AG04450 (cell line): ENCODE measurements around the gene CYP20A1. TPM values are rescaled to one million over a fixed set of nuclear protein-coding genes. Genes with fewer than 3 reads are reported as not detected.
"Not testable (repeated sequence)": the region's sequence is repeated elsewhere in the genome, so short reads cannot be mapped to it uniquely, and the experiment has no call there.

Experiments
- CTCF ChIA-PET: fragments of 300-600, 350-600 bp; formaldehyde crosslinking; extraction: SDS; loops from one replicate; lab custom pipeline; 2022; ENCODE audit warnings: antibody characterized with exemption, inconsistent platforms; lab: Charles Lee
- POLR2A ChIA-PET: fragments of 350-600 bp; formaldehyde crosslinking; extraction: SDS; loops from one replicate; lab custom pipeline; 2021; ENCODE audit warnings: antibody characterized with exemption, inconsistent platforms; lab: Yijun Ruan, JAX
- DNase-seq: peaks from one replicate; pipeline ENCODE4 v3.0.0-alpha.2; 2011; ENCODE audit warnings: low read depth, low spot score
- H3K27ac ChIP-seq: one replicate; pipeline ENCODE4 v1.5.1; 2012; ENCODE audit warnings: low read depth, low read length, control low read depth
- H3K27me3 ChIP-seq: one replicate; pipeline ENCODE4 v1.6.0; 2012; ENCODE audit warnings: low read length; ENCODE audit not compliant: control insufficient read depth, insufficient read depth
- H3K4me3 ChIP-seq: 2 replicates; pipeline ENCODE4 v1.5.1; 2011; ENCODE audit warnings: mild to moderate bottlenecking, low read depth, low read length, control low read depth
- H3K9me3 ChIP-seq: 2 replicates; pipeline ENCODE4 v1.5.1; 2012; ENCODE audit warnings: low read length; ENCODE audit not compliant: control insufficient read depth, insufficient read depth
- CTCF ChIP-seq: IDR thresholded peaks from 2 replicates; pipeline ENCODE4 v1.5.1; 2011; ENCODE audit warnings: low read depth, low read length, control low read depth, inconsistent platforms
- polyA plus RNA-seq: library from polyadenylated mRNA; depleted of rRNA; stranded (reverse); fragments of >200 nt; gene quantifications from 2 replicates; pipeline ENCODE4 v1.2.3, GENCODE V29; 2011

CYP20A1 gene
- polyA plus RNA-seq, 1 experiment: 17.8 TPM

- DNase-seq: no peak
- ChIA-PET CTCF (no interaction called here), POLR2A (no interaction called here)
- Histone ChIP-seq H3K9me3 (no peaks in the 10 kb centered on the region), H3K4me3 (no peak overlapping the region), H3K27ac (no peak overlapping the region), H3K27me3 (no peaks in the 10 kb centered on the region)
- TF ChIP-seq CTCF: no peak
These were observed 38.0 kb upstream of the CYP20A1 start for GRCh38 chr2:203200866-203201265.

GRCh38 chr2:203201426-203201825 is 37.4 kb upstream of the CYP20A1 start:
- ChIA-PET CTCF (no interaction called here), POLR2A (no interaction called here)
- no peak overlapping the region for H3K27ac ChIP-seq
- H3K9me3 ChIP-seq: no peaks in the 10 kb centered on the region
- no peaks in the 10 kb centered on the region for H3K27me3 ChIP-seq
- TF ChIP-seq CTCF: no peak
- H3K4me3 ChIP-seq: no peak overlapping the region
- no peak for DNase-seq

- CTCF ChIA-PET: interaction anchor here (1.3 kb wide), 1 partner anchor 15 kb away, joined by 3 read pairs; no protein-coding TSS in a partner anchor
- POLR2A ChIA-PET: interaction anchor here (0.6 to 1.6 kb wide), 4 partner anchors 30 to 110 kb away, joined by 4 to 8 read pairs (median 6); partner anchors contain the start of gene CYP20A1
- H3K9me3 ChIP-seq: no peaks in the 10 kb centered on the region; the same call in 1 of the 2 replicates
- no peaks in the 10 kb centered on the region for H3K27me3 ChIP-seq
- no peak for DNase-seq
- no peak overlapping the region for H3K27ac ChIP-seq
- TF ChIP-seq CTCF: no peak
- H3K4me3 ChIP-seq: no peak overlapping the region
These were observed 29.3 kb upstream of the CYP20A1 start for GRCh38 chr2:203209538-203209937.

GRCh38 chr2:203225423-203226039 is 13.3 kb upstream of the CYP20A1 start:
- TF ChIP-seq CTCF: peak; percentile 67
- Histone ChIP-seq H3K27ac (no peak overlapping the region), H3K27me3 (no peaks in the 10 kb centered on the region), H3K9me3 (no peaks in the 10 kb centered on the region), H3K4me3 (no peak overlapping the region)
- ChIA-PET CTCF (interaction anchor here (0.5 to 2.7 kb wide), 9 partner anchors 16 to 684 kb away, joined by 3 to 13 read pairs (median 3); no protein-coding TSS in a partner anchor), POLR2A (interaction anchor here (0.6 to 1.7 kb wide), 2 partner anchors 9 to 13 kb away, joined by 4 to 5 read pairs; partner anchors contain the start of gene CYP20A1)
- DNase-seq: no peak

GRCh38 chr2:203229674-203230073 is 9.1 kb upstream of the CYP20A1 start:
- H3K9me3 ChIP-seq, DNase-seq, H3K27me3 ChIP-seq, CTCF ChIA-PET, POLR2A ChIA-PET, H3K27ac ChIP-seq, H3K4me3 ChIP-seq: not testable (repeated sequence)
